ENCODE measurements around the gene CCDC183.
"Not testable (repeated sequence)": the region's sequence is repeated elsewhere in the genome, so short reads cannot be mapped to it uniquely, and the experiment has no call there.

Gene CCDC183

DNA sequence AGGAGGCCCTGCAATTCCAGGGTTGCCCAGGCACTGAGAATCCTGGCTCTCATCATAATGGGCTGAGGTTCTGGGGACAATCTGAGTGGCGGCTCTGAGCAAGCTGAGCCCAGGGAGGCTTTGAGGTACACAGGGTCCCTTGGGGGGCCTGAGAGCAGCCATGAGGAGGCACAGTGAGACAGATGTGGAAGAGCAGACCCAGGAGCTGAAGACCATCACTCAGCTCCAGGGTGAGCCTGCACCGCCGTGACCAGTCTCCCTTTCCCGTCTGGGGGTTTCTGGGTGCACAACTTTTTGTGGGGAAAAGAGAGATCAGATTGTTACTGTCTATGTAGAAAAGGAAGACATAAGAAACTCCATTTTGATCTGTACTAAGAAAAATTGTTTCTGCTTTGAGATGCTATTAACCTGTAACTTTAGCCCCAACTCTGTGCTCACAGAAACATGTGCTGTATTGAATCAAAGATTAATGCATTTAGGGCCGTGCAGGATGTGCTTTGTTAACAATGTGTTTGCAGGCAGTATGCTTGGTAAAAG lies at the start of gene CCDC183:
CCDC183 (plus strand) TSS at position 101 of the 537 bp plus-strand sequence; CDS start at position 161, 60 bp downstream.
- DNase-seq (ENCODE audit: low read depth): no peak

DNA sequence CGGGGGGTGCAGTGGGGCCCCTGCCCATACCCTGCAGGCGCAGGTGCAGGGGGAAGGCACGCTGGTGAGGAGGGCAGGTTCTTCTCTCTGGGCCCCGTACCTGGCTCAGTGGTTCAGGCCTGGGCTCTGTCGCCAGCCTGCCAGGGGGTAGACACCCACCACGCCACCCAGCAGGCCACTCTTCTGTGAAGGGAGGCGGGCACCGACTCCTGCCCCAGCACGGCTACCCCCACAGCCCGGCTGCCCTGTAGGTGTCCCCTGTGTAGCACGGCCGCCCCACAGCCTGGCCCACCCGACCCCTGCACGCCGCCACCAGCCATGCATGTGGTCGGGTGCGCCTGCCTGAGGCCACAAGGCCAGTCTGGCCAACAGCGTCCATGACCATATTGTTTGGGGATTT lies 49.5 kb upstream of the CCDC183 start:
- no peak for DNase-seq (ENCODE audit: low read depth)

DNA sequence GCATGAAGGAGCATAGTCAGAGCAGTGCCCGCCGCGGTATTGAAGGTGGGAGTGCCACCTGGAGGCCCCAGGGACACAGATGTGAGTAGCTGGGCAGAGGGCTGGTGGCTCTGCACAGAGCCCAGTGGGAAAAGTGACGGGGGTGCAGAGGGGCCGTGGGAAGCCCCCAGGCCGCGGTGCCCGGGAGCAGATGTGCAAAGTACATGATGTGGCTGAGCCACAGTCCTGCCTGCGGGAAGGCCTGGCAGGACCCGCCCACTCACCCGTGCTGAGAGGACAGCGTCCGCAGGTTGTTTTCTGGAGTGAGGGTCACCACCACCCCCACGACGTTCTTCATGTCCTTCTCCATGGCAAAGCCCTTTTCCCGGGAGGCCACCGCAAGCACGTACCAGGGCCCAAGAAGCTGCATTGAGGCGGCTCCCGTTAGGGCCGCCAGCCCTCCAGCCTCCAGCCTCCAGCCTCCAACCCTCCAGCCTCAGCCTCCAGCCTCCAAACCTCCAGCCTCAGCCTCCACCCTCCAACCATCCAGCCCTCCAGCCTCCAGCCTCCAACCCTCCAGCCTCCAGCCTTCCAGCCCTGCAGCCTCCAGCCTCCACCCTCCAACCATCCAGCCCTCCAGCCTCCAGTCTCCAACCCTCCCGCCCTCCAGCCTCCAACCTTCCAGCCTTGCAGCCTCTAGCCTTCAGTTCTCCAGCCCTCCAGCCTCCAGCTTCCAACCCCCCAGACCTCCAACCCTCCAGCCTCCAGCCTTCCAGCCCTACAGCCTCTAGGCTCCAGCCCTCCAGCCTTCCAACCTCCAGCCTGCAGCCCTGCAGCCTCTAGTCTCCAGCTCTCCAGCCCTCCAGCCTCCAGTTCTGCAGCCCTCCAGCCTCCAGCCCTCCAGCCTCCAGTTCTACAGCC lies 48.7 kb upstream of the CCDC183 start:
- DNase-seq (ENCODE audit: low read depth): no peak

DNA sequence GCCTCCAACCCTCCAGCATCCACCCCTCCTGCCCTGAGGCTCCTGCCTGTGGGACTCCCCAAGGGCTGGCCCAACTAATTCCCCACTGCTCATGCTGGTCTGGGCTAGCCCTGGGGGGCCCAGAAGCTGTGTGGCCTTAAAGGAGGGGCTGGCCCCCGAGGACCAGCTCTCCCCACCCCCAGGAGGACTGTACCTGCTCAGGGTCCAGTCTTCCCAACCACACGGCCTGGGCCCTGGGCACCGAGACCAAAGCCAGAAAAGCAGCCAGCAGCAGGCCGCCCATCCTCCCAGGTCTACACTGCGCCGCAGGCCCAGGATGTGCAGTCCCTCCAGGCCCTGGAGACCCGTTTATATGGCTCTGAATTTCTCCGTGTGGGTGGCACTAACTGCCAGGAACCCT lies 47.9 kb upstream of the CCDC183 start, which contains the start of gene LCN6:
LCN6 (minus strand) TSS at position 325 of the 400 bp plus-strand sequence; CDS start at position 283, 42 bp downstream.
- no peak for DNase-seq (ENCODE audit: low read depth)

DNA sequence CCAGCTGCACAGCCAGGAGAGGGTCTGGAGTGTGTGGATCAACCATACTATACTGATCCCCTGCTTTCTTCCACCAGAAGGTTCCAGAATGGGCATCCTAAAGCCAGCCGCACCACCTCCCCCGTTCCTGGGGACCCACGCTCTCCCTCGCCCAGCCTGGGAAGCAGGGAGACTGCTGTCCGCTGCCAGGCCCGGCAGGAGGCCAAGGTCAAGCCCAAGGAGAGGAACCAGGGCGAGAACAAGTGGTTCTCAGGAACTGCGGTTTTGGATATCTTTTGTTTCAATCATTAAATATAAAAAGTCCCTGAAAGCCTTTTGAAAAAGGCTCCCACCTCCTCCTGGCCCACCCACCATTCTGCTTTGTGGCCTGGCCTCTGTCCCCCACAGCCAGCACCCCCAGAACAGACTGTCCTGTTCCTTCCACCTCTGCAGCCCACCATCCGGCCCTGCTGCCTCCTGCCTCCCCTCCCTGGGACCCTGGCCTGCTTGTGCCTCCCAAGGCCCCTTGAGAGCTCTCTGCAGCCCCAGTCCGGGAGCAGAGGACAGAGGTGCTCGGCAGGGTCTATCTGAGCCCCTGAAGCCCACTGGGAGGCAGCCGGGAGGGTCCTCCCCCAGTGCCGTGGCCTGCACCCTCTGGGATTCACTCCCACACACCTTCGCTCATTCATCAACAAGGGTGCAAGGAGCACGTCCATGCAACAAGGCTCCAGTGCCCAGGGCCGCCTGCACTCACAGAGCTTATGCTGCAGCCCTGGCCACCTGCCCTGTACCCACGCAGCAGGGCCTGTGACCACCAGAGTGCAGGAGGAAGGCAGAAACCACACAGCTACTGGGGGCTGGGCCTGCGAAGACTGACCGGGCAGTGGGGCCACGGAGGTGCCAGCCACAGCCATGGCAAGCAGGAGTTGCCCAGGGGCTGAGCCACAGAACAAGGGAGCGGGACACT lies 47.2 kb upstream of the CCDC183 start:
- DNase-seq (ENCODE audit: low read depth): no peak

DNA sequence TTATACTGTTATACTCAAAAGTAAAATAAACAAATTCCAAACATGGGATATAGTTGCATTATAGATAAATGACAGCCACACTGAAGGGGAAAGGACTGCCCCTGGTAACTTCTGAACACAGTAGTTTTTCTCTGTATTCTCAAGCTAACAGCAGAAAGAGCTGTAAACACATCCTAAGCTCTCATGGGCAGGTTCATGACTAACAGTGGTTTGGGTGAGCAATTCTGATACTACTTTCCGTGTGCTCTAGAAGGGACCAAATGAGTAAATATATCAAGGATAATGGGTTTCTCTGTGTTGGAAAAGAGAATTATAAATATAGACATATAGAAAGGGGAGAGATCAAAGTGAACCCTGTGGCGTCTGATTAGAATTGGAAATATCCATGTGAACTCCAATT lies 45.6 kb upstream of the CCDC183 start:
- DNase-seq (ENCODE audit: low read depth): no peak

DNA sequence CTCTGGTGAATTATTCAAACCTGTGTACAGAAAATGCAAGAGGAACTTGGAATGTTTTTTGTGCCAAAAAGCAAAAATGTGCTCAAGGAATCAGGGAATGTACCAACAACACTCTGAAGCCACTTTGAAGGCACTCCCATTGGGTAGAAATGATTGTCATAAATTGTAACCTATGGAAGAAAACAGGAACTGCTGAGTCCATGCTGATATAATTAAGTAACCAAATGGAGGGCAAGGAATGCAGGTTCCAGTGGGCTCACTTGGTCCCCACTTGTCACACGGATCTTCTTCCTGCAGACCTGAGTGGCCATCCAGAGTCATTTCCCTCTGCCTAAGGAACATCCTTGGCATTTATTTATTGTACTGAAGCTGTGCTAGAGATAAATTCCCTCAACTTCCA lies 44.9 kb upstream of the CCDC183 start:
- no peak for DNase-seq (ENCODE audit: low read depth)

DNA sequence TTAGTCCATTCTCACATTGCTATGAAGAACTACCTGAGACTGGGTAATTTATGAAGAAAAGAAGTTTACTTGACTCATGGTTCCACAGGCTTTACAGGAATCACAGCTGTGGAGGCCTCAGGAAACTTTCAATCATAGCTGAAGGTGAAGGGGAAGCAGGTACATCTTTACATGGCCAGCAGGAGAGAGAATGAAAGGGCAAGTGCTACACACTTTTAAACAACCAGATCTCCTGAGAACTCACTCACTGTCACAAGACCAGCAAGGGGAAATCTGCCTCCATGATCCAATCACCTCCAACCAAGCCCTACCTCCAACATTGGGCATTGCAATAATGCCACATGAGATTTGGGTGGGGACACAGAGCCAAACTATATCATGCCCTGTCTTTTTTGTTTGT lies 44.3 kb upstream of the CCDC183 start:
- no peak for DNase-seq (ENCODE audit: low read depth)

DNA sequence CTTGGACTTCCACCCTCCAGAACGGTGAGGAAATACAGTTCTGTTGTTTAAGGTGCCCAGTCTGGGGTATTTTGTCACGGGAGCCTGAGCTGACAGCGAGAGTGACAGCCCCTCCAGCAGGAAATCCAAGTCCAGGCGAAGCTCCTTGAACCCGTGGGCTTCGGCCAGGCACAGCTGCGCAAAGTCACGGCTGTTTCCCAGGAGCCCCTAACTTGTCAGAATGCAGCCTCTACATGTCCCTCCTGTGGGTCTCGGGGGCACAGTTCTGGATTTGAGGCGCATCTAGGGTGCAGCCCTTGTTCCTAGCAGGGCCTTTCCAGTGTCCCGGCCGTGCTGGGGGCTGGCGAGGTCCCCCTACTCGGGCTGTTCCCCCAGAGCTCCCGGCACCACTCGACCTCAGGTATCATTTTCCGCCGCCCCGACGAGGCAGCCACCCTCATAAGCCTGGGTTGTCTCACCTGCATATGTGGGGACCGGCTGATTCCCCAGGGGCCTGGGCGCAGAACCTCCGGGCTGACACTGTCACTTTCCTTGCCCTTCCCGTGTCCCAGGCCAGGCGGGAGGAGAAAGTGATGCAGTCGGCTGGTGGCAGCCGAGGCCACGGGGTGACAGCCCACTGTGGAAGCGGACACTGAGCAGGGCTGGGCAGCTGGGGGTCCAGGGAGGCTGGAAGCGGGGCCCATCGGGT lies 42.6 kb upstream of the CCDC183 start:
- no peak for DNase-seq (ENCODE audit: low read depth)

DNA sequence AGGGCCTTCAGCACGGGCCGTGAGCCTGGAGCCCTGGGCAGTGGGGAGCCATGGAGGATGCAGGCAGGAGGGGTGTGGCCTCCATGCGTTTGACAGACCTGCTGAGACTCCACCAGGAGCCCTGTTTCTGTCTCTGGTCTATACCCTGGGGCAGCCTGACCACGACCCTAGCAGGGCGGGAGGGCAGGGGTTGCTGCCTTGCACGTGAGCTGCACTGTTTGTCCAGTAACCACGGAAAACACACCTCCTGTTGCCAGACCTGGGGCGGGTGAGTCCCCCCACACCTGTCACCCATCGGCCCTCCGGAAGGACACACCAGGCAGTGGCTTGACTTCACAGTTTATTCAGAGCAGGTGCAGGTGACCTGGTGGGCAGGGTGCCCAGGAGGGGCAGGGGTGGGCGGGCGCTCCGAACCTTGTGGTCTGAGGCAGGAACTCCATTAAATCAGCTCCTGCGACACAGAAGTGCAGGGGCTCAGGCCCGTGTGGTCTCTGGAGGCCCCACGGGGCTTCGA lies 42.0 kb upstream of the CCDC183 start:
- DNase-seq (ENCODE audit: low read depth): no peak

DNA sequence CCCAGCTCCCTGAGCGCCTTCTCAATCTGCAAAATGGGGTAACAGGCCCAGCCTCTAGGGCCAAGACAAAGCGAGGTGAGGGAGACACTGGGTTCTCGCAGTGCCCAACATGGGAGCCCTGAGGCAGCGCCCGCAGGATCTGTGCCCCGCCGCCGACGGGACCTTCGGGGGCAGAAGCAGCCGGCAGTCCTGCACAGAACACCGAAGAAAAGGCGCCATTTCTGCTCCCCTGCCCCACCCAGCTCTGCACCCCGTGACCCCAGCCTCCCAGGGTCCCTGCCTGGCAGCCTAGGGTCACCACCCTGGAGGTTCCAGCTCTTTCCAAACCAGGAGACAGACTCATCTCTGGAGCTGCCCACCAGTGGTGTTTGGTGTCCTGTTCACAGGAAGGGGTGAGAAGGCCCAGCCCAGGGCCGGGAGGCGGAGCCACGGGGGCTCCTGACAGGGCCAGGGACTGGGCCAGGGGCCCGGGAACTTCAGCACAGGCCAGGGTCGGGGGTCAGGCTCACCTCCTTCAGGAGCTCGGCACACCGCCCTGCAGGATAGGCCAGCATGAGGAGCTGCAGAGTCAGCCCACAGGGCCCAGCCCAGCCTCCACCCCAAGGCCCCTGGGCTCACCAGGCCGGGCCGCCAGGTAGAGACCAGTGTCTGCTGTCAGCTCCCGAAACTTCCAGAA lies 41.4 kb upstream of the CCDC183 start:
- DNase-seq (ENCODE audit: low read depth): no peak

DNA sequence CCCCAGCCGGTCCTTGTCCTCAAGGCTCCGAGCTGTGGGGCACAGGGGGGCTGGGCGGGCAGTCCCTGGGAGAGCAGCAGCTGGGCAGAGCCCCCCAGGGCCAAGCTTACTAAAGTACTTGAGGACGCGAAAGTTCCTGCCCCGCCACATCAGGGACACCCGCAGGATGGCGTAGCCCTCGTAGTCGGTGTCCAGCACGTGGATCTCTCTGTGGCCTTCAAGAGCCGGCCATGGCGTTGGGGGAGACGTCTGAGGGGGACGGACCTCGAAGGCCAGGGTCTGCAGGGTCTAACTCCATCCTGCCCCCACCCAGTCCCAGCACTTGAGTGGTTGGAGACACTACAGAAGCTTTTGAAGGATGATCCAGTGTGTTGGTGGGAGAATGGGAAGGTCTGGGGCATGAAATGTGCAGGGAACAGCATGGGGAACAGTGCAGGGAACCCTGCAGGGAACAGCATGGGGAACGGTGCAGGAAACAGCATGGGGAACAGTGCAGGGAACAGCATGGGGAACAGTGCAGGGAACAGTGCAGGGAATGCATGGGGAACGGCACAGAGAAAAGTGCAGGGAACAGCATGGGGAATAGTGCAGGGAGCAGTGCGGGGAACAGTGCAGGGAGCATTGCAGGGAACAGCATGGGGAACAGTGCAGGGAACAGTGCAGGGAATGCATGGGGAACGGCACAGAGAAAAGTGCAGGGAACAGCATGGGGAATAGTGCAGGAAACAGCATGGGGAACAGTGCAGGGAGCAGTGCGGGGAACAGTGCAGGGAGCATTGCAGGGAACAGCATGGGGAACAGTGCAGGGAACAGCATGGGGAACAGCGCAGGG lies 40.6 kb upstream of the CCDC183 start:
- DNase-seq (ENCODE audit: low read depth): not testable (repeated sequence)

DNA sequence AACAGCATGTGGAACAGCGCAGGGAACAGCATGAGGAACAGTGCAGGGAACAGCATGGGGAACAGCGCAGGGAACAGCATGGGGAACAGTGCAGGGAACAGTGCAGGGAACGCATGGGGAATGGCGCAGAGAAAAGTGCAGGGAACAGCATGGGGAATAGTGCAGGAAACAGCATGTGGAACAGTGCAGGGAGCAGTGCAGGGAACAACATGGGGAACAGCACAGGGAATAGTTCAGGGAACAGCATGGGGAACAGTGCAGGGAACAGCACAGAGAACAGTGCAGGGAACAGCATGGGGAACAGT lies 40.1 kb upstream of the CCDC183 start:
- no peak for DNase-seq (ENCODE audit: low read depth)

DNA sequence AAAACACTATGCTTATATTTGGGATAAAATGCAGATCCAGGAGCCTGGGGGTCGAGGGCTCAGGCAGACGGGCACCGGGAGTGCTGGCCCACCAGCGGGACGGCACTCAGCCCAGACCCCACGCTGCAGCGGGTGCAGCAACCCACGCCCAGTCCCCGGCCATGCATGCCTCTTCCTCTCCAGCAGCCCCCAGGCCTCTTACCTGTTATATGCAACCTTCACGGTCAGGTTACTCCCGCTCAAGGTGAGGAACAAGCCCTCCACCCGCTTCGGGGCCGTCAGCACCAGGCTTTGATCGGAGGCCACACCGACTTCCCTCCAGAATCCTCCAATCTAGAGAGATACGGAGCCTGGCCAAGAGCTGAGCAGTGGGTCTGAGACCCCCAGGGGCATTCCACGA lies 39.3 kb upstream of the CCDC183 start:
- no peak for DNase-seq (ENCODE audit: low read depth)

DNA sequence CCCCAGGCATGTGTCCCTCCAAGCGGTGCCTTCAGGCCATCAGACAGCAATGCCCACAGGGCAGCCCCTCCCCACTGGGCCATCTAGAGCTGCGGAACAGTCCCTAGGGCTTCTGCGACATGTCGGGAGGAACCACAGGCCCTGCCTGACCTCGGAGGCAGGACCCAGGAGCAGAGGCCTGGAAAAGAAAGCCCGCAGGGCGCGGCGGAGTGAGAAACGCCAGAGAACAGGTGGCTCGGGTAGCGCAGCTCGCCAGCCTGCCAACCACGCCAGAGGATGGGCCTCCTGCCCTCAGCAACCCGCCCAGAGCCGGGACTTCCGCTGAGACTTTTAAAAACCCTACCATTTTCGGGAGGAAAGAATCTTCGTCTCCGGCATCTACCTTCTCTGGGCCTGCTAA lies 38.8 kb upstream of the CCDC183 start:
- DNase-seq (ENCODE audit: low read depth): no peak

DNA sequence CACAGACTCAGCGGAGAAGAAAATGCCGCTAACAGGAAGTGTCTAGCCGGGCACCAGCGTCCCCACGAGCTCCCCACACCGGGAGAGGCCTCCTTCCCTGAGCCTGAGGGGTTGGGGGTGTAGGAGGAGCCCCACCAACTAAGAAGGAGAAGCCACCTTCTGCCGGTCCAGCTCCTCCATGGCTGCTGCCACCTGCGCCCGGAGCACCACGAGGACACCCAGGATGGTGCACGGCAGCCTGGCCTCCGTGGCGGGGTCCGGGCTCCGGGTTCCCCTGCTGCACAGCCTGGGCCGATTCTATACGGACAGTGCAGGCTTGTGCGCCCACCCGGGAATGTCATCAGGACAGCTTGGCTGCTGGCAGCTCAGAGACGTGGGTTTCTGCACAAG lies 38.4 kb upstream of the CCDC183 start:
- no peak for DNase-seq (ENCODE audit: low read depth)

DNA sequence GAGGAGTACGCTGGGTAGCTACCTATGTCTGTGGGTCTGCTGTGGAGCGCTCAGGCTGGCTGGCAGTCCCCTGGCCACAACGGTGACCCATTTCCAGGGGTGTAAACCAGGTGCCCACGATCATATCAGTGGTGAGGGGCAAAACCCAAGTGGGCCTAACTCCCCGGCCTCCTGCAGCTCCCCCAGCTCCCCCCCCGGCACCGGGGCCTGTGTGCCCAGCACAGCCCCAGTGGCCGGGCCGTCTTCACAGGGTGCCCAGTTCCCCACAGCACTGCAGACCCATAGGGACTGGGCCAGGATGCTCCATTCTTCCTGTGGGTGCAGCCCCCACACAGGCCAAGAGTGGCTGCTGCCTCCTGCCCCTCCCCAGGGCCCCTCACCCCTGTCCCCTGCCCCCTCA lies 37.1 kb upstream of the CCDC183 start:
- no peak for DNase-seq (ENCODE audit: low read depth)

DNA sequence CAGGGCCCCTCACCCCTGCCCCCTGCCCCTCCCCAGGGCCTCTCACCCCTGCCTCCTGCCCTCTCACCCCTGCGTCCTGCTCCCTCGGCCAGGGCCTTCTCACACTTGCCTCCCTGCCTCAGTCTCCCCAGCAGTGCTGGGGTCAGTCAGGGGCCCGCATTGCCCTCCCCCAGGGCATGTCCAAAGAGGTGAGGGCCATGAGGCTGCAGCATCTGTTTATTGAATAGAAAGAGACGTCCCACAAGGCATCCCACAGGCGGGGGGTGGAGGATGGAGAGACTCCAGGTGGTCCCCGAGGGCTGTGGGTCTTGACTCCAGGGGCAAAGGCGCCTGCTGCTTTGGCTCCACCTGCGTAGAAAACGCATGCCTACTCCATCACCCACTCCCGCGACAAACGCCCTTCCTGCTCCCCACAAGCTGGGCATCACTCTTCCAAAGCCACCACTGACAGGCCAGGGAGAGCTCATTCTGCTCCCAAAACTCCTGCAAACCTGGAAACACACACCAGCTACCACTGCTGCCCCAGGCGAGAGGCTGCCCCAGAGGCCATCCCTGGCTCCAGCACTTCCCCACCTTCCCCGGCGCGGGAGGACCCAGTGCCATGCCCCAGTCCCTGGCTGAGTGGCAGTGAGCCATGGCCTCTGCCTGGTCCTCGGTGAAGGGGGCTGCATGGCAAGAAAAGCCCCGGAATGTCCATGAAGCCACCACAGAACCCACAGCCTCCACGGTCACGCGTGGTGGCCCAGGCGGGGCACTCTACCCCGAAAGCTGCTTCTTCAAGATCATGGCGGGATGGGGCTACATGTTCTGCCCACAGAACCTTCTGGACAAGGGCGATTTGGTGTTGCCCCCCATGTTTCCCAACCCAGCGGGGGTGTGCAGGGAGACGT lies 36.5 kb upstream of the CCDC183 start:
- DNase-seq (ENCODE audit: low read depth): no peak

DNA sequence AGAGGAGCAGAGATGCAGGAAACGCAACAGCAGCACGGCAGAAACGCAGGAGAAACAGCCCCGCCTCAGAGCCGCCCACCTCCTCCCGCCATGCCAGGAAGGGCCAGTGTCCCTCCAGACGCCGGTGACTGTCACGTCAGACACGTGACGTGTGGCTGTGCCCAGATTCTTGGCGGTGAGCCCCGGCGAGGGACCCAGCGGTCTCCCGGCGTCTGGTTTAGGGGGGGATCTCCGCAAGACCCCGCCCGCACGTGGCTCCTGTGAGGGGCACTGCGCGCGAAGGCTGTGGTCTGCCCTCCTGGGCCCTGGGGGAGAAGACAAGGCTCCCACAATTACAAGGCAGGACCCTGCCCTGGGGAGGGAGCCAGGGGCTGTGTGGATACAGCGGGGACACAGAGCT lies 35.7 kb upstream of the CCDC183 start:
- no peak for DNase-seq (ENCODE audit: low read depth)
